Measurements from ENCODE around the gene R3HDM4.

Gene R3HDM4

DNA sequence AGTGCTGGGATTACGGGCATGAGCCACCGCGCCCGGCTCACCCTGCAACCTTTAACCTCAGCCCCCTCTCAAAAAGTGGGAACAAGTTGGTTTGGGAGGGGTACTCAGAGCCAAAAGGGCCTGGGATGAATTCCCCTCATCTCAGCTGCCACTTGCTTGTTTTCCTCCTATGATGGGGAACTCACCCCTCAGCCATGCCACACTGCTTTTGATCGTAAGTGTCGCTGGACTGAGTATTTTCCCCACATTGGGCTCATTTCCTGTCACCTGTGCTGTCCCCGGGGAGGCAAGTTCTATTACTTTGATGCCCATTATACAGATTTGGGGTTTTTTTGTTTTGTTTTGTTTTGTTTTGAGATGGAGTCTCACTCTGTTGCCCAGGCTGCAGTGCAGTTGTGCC, 6.5 kb downstream of the R3HDM4 start:
- H3K36me3 ChIP-seq (ENCODE audit: low read length), result no peaks in the 10 kb centered on the region
- no peaks in the 10 kb centered on the region for H3K79me2 ChIP-seq (ENCODE audit: insufficient read depth, low read length)
- no peak overlapping the region for H3K27ac ChIP-seq (ENCODE audit: low read depth, low read length)

DNA sequence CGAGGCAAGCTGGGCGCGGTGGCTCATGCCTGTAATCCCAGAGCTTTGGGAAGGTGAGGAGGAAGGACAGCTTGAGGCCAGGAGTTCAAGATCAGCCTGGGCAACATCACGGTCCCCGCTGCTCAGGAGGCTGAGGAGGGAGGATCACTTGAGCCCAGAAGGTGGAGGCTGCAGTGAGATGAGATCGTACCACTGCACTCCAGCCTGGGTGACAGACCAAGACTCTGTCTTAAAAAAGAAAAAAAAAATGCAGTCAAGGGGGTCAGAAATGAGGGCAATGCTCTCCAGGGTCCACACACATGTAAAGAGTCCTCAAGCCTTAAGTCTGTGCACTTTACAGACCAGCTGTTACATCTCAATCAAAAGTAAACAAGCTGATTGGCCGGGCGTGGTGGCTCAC, 8.5 kb downstream of the R3HDM4 start:
- Histone ChIP-seq H3F3A (ENCODE audit: insufficient read depth) (no peaks in the 10 kb centered on the region), H3K4me3 (ENCODE audit: insufficient read depth, low read length, poor library complexity, severe bottlenecking) (no peak overlapping the region), H3K9ac (ENCODE audit: low read length) (no peak overlapping the region), H4K20me1 (ENCODE audit: low read depth, low read length) (no peaks in the 10 kb centered on the region), H3K79me2 (ENCODE audit: insufficient read depth, low read length) (no peaks in the 10 kb centered on the region), H3K9me2 (replicated peaks; ENCODE audit: insufficient read depth, low read length) (no peaks in the 10 kb centered on the region), H3K36me3 (ENCODE audit: low read length) (no peaks in the 10 kb centered on the region), H2AFZ (ENCODE audit: low read depth, low read length, severe bottlenecking) (no peak overlapping the region), H3K4me2 (ENCODE audit: low read depth, low read length, poor library complexity, severe bottlenecking) (no peak overlapping the region), H3K27ac (ENCODE audit: low read depth, low read length) (no peak overlapping the region), H3K27me3 (ENCODE audit: low read length) (no peaks in the 10 kb centered on the region), H3K9me3 (ENCODE audit: insufficient read depth, low read length) (no peaks in the 10 kb centered on the region)
- TF ChIP-seq, protein P1, sequence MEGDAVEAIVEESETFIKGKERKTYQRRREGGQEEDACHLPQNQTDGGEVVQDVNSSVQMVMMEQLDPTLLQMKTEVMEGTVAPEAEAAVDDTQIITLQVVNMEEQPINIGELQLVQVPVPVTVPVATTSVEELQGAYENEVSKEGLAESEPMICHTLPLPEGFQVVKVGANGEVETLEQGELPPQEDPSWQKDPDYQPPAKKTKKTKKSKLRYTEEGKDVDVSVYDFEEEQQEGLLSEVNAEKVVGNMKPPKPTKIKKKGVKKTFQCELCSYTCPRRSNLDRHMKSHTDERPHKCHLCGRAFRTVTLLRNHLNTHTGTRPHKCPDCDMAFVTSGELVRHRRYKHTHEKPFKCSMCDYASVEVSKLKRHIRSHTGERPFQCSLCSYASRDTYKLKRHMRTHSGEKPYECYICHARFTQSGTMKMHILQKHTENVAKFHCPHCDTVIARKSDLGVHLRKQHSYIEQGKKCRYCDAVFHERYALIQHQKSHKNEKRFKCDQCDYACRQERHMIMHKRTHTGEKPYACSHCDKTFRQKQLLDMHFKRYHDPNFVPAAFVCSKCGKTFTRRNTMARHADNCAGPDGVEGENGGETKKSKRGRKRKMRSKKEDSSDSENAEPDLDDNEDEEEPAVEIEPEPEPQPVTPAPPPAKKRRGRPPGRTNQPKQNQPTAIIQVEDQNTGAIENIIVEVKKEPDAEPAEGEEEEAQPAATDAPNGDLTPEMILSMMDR (IDR thresholded peaks at IDR 0.05; ENCODE audit: insufficient read depth, low read length, poor library complexity, severe bottlenecking), result no peak
- no peak for TF ChIP-seq EZH2phosphoT487 (conservative IDR thresholded peaks at IDR 0.05; ENCODE audit: low read length)

More for the DNA sequence above, 6.5 kb downstream of the R3HDM4 start:
- Histone ChIP-seq H3K4me2 (ENCODE audit: low read depth, low read length, poor library complexity, severe bottlenecking) (no peak overlapping the region), H3K9me3 (ENCODE audit: insufficient read depth, low read length) (no peaks in the 10 kb centered on the region), H3K9ac (ENCODE audit: low read length) (no peak overlapping the region), H3K9me2 (replicated peaks; ENCODE audit: insufficient read depth, low read length) (no peaks in the 10 kb centered on the region), H3K4me3 (ENCODE audit: insufficient read depth, low read length, poor library complexity, severe bottlenecking) (no peak overlapping the region), H3K27me3 (ENCODE audit: low read length) (no peaks in the 10 kb centered on the region), H3F3A (ENCODE audit: insufficient read depth) (no peaks in the 10 kb centered on the region), H2AFZ (ENCODE audit: low read depth, low read length, severe bottlenecking) (no peak overlapping the region), H4K20me1 (ENCODE audit: low read depth, low read length) (no peaks in the 10 kb centered on the region)
- no peak for TF ChIP-seq EZH2phosphoT487 (conservative IDR thresholded peaks at IDR 0.05; ENCODE audit: low read length)
- TF ChIP-seq, protein P1 (IDR thresholded peaks at IDR 0.05; ENCODE audit: insufficient read depth, low read length, poor library complexity, severe bottlenecking), result no peak

DNA sequence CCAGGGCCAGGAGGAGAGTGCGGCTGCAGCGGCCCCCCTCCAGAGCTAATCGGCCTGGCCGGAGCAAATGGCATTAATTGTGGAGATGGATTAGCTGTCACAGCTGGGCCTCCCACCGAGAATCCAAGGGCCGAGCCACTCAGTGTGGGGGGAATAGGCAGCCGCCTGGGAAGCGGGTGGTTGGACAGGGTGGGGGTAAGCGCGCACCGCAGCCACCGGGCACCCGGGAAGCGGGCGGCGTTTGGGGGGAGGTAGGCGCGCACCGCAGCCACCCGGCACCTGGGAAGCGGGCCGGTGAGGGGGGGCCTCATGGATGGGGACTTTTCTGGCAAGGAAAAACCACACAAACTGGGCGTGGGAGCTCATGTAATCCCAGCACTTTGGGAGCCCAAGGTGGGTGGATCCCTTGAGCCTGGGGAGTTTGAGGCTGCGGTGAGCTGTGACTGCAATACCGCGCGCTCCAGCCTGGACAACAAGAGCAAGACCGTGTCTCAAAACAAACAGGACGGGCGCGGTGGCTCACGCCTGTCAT, 9.7 kb downstream of the R3HDM4 start:
- no peak overlapping the region for H2AFZ ChIP-seq (ENCODE audit: low read depth, low read length, severe bottlenecking)
- no peak overlapping the region for H3K4me2 ChIP-seq (ENCODE audit: low read depth, low read length, poor library complexity, severe bottlenecking)
- no peak overlapping the region for H3K27ac ChIP-seq (ENCODE audit: low read depth, low read length)
- no peak overlapping the region for H3K9ac ChIP-seq (ENCODE audit: low read length)
- no peaks in the 10 kb centered on the region for H4K20me1 ChIP-seq (ENCODE audit: low read depth, low read length)
- H3K9me2 ChIP-seq (replicated peaks; ENCODE audit: insufficient read depth, low read length), result no peaks in the 10 kb centered on the region
- H3K4me3 ChIP-seq (ENCODE audit: insufficient read depth, low read length, poor library complexity, severe bottlenecking), result no peak overlapping the region
- H3K79me2 ChIP-seq (ENCODE audit: insufficient read depth, low read length), result no peaks in the 10 kb centered on the region
- no peaks in the 10 kb centered on the region for H3K9me3 ChIP-seq (ENCODE audit: insufficient read depth, low read length)
- H3F3A ChIP-seq (ENCODE audit: insufficient read depth), result peaks cover 4% of the 10 kb centered on the region; the same call in 1 of the 2 replicates
- no peaks in the 10 kb centered on the region for H3K36me3 ChIP-seq (ENCODE audit: low read length)
- no peaks in the 10 kb centered on the region for H3K27me3 ChIP-seq (ENCODE audit: low read length)
- no peak for TF ChIP-seq EZH2phosphoT487 (conservative IDR thresholded peaks at IDR 0.05; ENCODE audit: low read length)
- TF ChIP-seq, protein P1 (IDR thresholded peaks at IDR 0.05; ENCODE audit: insufficient read depth, low read length, poor library complexity, severe bottlenecking), result no peak
